ENCODE results near the gene CARD6.
"Not testable (repeated sequence)": the region's sequence is repeated elsewhere in the genome, so short reads cannot be mapped to it uniquely, and the experiment has no call there.

The CARD6 gene

GRCh38 chr5:40828021-40828631 is 13.0 kb upstream of the CARD6 start:
- no peak for DNase-seq

- DNase-seq: no peak
These were observed 12.2 kb upstream of the CARD6 start for GRCh38 chr5:40828690-40829661.

GRCh38 chr5:40829748-40830533 is 11.2 kb upstream of the CARD6 start:
- DNase-seq: no peak

- no peak for DNase-seq
These were observed 9.6 kb upstream of the CARD6 start for GRCh38 chr5:40831346-40832210.

- DNase-seq: no peak
These were observed 8.8 kb upstream of the CARD6 start for GRCh38 chr5:40832345-40832744.

- no peak for DNase-seq
These were observed 7.4 kb upstream of the CARD6 start for GRCh38 chr5:40833712-40834229.

GRCh38 chr5:40834391-40834848 is 6.7 kb upstream of the CARD6 start:
- DNase-seq: no peak

GRCh38 chr5:40834849-40835787 is 6.0 kb upstream of the CARD6 start, which contains the start of gene RPL37:
Gene RPL37, minus strand, starts transcription at chr5:40835222. Its CDS starts 37 bp downstream, at chr5:40835185.
- peak; percentile 87 for DNase-seq

GRCh38 chr5:40838086-40838485 is 3.1 kb upstream of the CARD6 start:
- DNase-seq: no peak

- no peak for DNase-seq
These were observed 1.2 kb downstream of the CARD6 start for GRCh38 chr5:40842351-40842750.

GRCh38 chr5:40844565-40844964 is 3.4 kb downstream of the CARD6 start:
- DNase-seq: no peak

GRCh38 chr5:40846371-40846770 is 5.2 kb downstream of the CARD6 start:
- no peak for DNase-seq

GRCh38 chr5:40847525-40847924 is 6.4 kb downstream of the CARD6 start:
- no peak for DNase-seq

GRCh38 chr5:40853632-40854192 is 12.5 kb downstream of the CARD6 start:
- no peak for DNase-seq

GRCh38 chr5:40860711-40861110 is 19.5 kb downstream of the CARD6 start:
- no peak for DNase-seq

- not testable (repeated sequence) for DNase-seq
These were observed 23.8 kb downstream of the CARD6 start for GRCh38 chr5:40865004-40865403.

- DNase-seq: no peak
These were observed 25.7 kb downstream of the CARD6 start for GRCh38 chr5:40866844-40867243.

GRCh38 chr5:40869384-40869783 is 28.2 kb downstream of the CARD6 start:
- DNase-seq: no peak

GRCh38 chr5:40871177-40871576 is 30.0 kb downstream of the CARD6 start:
- DNase-seq: no peak

- not testable (repeated sequence) for DNase-seq
These were observed 31.1 kb downstream of the CARD6 start for GRCh38 chr5:40872253-40872652.
